Parathyroid adenoma (tissue), 2 donors: Measurements from ENCODE around the gene GPATCH2.

Experiments used
- H2AFZ ChIP-seq: fragments of 300-600 bp; sonication (generic); one replicate; pipeline ENCODE4 v1.7.0; 2017; ENCODE audit warnings: antibody characterized with exemption, mild to moderate bottlenecking
- H3K27ac ChIP-seq: fragments of 300-600 bp; sonication (generic); one replicate; pipeline ENCODE4 v1.7.0; 2017
- H3K27me3 ChIP-seq: fragments of 300-600 bp; sonication (generic); one replicate; pipeline ENCODE4 v1.7.0; 2017; ENCODE audit warnings: low read length; ENCODE audit not compliant: control insufficient read depth, insufficient read depth
- H3K36me3 ChIP-seq: fragments of 300-600 bp; sonication (generic); one replicate; pipeline ENCODE4 v1.7.0; 2017; ENCODE audit warnings: low read length; ENCODE audit not compliant: control insufficient read depth, insufficient read depth
- H3K4me1 ChIP-seq: fragments of 300-600 bp; sonication (generic); one replicate; pipeline ENCODE4 v1.7.0; 2017; ENCODE audit warnings: control low read depth
- H3K4me2 ChIP-seq: fragments of 300-600 bp; sonication (generic); one replicate; pipeline ENCODE4 v1.7.0; 2017; ENCODE audit warnings: low read length
- H3K4me3 ChIP-seq: fragments of 300-600 bp; sonication (generic); one replicate; pipeline ENCODE4 v1.7.0; 2017; ENCODE audit warnings: low read depth, low read length
- H3K79me2 ChIP-seq: fragments of 300-600 bp; sonication (generic); one replicate; pipeline ENCODE4 v1.7.0; 2017; ENCODE audit warnings: control low read depth
- H3K9ac ChIP-seq: fragments of 300-600 bp; sonication (generic); one replicate; pipeline ENCODE4 v1.7.0; 2017; ENCODE audit warnings: mild to moderate bottlenecking
- H3K9me3 ChIP-seq: fragments of 300-600 bp; sonication (generic); one replicate; pipeline ENCODE4 v1.7.0; 2017; ENCODE audit warnings: low read length; ENCODE audit not compliant: control insufficient read depth
- CTCF ChIP-seq: fragments of 300-600 bp; sonication (generic); IDR thresholded peaks from one replicate; pipeline ENCODE4 v1.7.0; 2017; ENCODE audit warnings: antibody characterized with exemption, mild to moderate bottlenecking
- donor health status: primary hyperparathyroidism.

Gene GPATCH2

DNA sequence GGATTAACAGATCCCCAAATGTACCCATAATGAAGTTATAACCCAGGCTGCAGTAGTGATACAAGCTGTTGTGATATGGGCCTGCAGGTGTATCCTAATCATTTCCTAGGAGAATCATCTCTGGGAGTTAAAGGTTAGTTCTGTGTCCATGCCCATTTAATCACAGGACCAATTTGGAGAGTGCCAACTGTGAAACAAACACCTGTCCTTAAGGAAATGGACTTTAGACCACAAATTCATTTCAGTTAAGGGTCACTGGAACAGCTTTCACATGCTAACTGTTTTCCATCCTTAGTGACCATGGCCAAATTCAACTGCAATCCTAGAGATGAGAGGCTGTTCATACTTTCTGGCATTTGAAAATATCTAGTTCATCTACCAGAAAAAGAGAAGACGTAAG lies 160.9 kb downstream of the GPATCH2 start:
- no peak overlapping the region for H3K4me2 ChIP-seq
- H3K9me3 ChIP-seq, result no peaks in the 10 kb centered on the region
- no peaks in the 10 kb centered on the region for H3K79me2 ChIP-seq
- no peak overlapping the region for H3K9ac ChIP-seq
- H3K36me3 ChIP-seq, result no peaks in the 10 kb centered on the region
- H3K27me3 ChIP-seq, result no peaks in the 10 kb centered on the region
- TF ChIP-seq CTCF, result no peak
- no peak overlapping the region for H3K4me3 ChIP-seq
- no peak overlapping the region for H3K27ac ChIP-seq
- H2AFZ ChIP-seq, result no peak overlapping the region
- no peaks in the 10 kb centered on the region for H3K4me1 ChIP-seq

DNA sequence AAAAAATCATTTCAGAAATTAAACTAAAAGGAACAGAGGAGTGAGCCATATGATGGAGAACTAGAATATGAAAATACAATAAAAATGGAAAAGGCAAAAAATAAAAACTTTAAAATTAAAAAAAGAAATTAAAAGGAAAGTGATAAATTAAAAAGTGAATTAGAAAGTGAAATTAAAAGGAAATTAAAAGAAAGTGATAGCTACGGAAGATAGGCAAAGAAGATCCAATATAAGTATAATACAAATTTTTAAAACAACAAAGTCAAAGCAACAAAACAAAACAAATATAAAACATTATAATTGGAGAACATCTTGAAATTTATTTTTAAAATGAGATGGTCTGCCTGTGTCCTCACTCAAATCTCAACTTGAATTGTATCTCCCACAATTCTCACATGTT lies 165.8 kb downstream of the GPATCH2 start:
- H3K4me3 ChIP-seq, result no peak overlapping the region

GRCh38 chr1:217462666-217463065 lies 168.2 kb downstream of the GPATCH2 start:
- Histone ChIP-seq H3K9ac (no peak overlapping the region), H3K4me2 (no peak overlapping the region), H3K27me3 (no peaks in the 10 kb centered on the region), H3K79me2 (no peaks in the 10 kb centered on the region), H3K9me3 (no peaks in the 10 kb centered on the region), H3K36me3 (no peaks in the 10 kb centered on the region), H3K4me1 (no peaks in the 10 kb centered on the region), H3K27ac (no peak overlapping the region), H3K4me3 (no peak overlapping the region), H2AFZ (no peak overlapping the region)
- TF ChIP-seq CTCF, result no peak

More for the DNA sequence above, 165.8 kb downstream of the GPATCH2 start:
- Histone ChIP-seq H3K27ac (no peak overlapping the region), H3K4me1 (no peaks in the 10 kb centered on the region), H3K79me2 (no peaks in the 10 kb centered on the region), H3K9ac (no peak overlapping the region), H3K9me3 (no peaks in the 10 kb centered on the region), H2AFZ (no peak overlapping the region), H3K27me3 (no peaks in the 10 kb centered on the region), H3K4me2 (no peak overlapping the region), H3K36me3 (no peaks in the 10 kb centered on the region)
- no peak for TF ChIP-seq CTCF

GRCh38 chr1:217462159-217462558 lies 168.7 kb downstream of the GPATCH2 start:
- H3K9me3 ChIP-seq, result no peaks in the 10 kb centered on the region
- H3K4me2 ChIP-seq, result no peak overlapping the region
- no peaks in the 10 kb centered on the region for H3K36me3 ChIP-seq
- H2AFZ ChIP-seq, result no peak overlapping the region
- no peak overlapping the region for H3K9ac ChIP-seq
- TF ChIP-seq CTCF, result no peak
- no peak overlapping the region for H3K4me3 ChIP-seq
- no peaks in the 10 kb centered on the region for H3K79me2 ChIP-seq
- H3K4me1 ChIP-seq, result no peaks in the 10 kb centered on the region
- no peaks in the 10 kb centered on the region for H3K27me3 ChIP-seq
- H3K27ac ChIP-seq, result no peak overlapping the region

DNA sequence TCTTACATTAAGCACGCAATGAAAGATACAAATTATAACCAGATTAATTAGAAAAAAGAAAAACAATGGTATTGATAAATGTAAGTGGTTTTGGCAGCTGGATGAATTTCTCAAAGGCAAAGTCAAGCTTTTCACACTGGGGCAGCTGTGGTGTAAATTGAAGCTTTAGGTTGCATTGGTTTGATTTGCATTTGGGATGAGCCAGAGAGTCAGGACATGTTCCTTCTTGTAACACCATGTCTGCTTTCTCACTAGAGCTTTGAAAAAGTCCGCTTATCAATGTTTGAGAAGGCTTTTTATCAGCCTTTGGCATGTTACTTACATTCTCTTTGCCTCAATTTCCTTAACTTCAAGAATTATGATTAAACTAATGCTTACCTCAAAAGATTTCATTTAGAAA lies 173.9 kb downstream of the GPATCH2 start:
- H2AFZ ChIP-seq, result no peak overlapping the region
- H3K27me3 ChIP-seq, result no peaks in the 10 kb centered on the region
- H3K36me3 ChIP-seq, result no peaks in the 10 kb centered on the region
- H3K9me3 ChIP-seq, result no peaks in the 10 kb centered on the region
- no peaks in the 10 kb centered on the region for H3K4me1 ChIP-seq
- H3K79me2 ChIP-seq, result no peaks in the 10 kb centered on the region
- H3K4me3 ChIP-seq, result no peak overlapping the region
- no peak overlapping the region for H3K9ac ChIP-seq
- H3K27ac ChIP-seq, result no peak overlapping the region
- TF ChIP-seq CTCF, result no peak
- H3K4me2 ChIP-seq, result no peak overlapping the region
